GM21786 (cell line): ENCODE data around the gene LSM14A.

Experiments used
- ATAC-seq: cut with Tn5 transposase; IDR thresholded peaks from one replicate; pipeline ENCODE4 v1.9.1; 2021; ENCODE audit not compliant: unreplicated experiment

LSM14A gene

DNA sequence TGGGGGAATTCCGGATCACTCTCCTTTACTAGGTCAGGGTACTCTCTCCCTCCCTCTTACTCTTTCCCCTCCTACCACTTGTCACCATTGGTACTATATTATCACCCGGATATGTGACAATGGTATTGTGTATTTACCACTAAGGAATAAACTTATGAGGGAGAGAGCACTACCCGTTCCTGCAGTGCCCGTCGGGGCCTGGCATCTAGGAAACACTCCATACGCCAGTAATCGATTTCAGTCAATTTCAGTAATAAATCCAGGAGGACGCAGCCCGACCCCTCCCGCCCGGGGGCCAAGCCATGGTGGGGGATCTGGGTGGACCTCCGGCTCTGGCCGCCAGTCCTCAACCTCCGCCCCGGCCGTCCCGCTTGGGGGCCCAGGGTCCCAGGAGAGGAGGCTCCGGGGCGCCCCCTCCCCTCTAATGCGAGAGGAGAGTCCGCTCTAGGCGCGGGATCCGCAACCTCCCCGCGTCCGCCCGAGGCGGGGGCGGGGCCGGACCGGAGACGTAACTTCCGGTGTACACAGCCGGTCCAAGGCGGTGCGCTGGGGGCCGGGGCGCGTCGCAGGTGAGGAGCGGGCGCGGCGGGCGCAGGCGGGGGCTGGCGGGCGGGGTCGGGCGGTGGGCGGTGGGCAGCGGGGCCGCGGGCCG, 81.9 kb downstream of the LSM14A start, which contains the start of gene GARRE1:
GARRE1 (plus strand) TSS at position 509 of the 652 bp plus-strand sequence. CDS start 45,920 bp downstream, outside the sequence.
- peak; percentile 84 for ATAC-seq

DNA sequence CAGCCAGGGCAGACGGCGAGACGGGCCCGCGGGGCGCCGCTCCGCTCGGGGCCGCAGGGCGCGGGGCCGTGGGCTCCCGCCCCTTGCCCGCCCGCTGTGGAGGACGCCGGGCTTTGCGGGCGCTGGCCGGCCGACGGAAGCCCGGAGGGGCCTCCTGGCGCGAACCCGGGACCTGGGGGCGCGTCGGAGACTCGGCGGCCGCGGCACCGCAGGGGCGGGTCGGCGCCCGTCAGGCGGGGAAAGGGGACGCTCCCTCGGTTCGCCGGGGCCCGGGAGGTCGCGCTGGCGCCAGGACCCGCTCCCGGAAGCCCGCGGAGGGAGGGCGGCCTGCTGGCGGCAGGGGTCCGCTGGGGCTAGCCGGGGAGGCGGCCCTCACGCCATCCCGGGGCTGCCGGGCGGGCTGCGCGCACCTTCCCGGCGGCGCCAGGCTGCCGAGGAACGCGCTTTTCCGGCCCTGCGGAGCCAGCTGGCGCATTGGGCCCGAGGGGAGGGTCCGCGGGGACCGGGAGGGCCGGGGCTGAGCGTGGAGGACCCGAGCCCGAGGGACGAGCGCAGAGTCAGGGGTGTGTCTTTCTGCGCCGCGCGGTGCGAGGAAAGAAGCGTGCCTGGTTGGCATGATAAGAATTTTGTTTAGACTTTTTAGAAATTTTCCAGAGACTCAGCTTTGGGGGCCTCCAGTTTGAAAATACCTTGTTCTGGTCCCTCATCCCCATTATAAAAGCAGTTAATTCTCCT, 82.6 kb downstream of the LSM14A start:
- peak; percentile 41 for ATAC-seq

DNA sequence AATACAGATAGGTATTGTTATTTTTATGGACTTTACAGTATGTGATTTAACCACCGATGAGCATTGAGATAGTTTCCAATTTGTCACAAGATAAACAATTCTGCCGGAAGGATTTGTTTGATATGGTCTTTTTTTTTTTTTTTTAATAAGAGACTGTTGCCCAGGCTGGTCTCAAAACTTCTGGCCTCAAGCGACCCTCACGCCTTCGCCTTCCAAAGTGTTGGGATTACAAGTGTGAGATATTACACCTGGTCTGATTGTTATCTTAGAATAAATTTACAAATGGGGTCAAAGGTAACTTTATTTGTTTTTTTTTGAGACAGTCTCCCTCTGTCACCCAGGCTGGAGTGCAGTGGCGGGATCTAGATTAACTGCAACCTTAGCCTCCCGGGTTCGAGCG, 83.2 kb downstream of the LSM14A start:
- ATAC-seq = no peak

DNA sequence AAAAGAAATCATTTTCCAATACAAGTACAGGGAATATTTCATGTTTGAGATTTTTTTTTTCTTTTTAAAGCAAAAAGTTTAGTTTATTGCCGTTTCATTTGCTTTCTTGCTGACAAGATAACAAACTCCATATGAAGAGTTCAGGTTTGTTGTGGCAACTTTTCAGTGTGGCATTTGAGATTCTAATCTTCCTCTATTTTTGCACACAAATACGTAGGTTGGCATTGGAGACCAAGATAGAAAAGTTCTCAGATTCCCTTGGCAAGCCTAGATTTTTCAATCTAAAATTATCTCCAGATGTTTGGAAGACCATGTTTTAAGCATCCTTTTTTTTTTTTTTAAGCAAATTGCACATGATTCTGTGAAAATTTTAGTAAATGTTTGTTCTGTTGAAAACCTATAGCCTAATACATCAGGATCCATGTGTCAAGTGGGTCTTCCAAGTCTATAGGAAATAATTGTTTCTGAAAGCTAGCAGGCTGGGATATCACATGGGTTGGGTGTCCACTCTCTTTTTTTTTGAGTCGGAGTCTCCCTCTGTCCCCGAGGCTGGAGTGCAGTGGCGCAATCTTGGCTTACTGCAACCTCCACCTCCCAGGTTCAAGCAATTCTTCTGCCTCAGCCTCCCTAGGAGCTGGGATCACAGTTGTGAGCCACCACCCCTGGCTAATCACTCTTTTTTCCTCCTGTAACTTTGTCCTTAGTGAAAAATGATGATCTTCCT, 84.7 kb downstream of the LSM14A start:
- ATAC-seq = no peak

DNA sequence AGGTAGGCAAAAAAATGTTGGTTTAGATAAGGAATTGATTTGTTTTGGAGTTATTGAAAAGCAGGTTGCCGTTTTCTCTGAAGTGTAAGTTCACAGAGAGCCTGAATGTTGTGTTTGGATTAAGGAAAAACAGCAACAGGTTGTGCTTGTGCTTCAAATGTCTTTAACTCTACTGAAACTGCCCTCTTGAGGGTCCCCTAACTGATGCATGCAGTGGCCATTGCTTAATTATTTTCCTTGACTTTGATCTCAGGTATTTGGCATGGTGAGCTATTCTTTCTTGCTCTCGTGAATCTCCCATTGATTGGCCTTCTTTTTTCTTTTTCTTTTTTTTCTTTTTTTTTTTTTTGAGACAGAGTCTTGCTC, 85.2 kb downstream of the LSM14A start:
- no peak for ATAC-seq

DNA sequence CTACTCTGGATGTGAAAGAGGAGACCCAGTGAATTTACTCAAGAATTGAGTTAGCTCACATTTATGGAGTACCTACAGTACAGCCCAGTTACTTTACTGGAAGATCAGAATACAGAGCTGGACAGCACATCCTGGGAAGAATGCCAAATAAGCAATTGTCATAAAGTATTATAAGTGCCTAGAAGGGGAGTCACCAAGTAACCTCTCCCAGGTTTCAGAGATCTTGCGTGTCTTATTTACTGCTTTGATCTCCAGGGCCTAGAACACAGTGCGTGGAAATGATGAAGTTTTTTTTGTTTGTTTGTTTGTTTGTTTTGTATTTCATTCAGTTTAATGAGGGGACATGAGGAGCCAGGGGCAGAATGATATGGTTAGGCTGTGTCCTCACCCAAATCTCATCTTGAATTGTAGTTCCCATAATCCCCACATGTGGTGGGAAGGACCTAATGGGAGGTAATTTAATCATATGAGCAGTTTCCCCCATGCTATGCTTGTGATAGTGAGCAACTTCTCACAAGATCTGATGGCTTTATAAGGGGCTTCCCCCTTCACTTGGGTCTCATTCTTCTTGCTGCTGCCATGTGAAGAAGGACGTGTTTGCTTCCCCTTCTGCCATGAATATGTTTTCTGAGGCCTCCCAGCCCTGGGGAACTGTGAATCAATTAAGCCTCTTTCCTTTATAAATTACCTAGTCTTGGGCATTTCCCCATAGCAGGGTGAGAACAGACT, 87.2 kb downstream of the LSM14A start:
- ATAC-seq = no peak

GRCh38 chr19:34260771-34261173, 88.5 kb downstream of the LSM14A start:
- no peak for ATAC-seq

DNA sequence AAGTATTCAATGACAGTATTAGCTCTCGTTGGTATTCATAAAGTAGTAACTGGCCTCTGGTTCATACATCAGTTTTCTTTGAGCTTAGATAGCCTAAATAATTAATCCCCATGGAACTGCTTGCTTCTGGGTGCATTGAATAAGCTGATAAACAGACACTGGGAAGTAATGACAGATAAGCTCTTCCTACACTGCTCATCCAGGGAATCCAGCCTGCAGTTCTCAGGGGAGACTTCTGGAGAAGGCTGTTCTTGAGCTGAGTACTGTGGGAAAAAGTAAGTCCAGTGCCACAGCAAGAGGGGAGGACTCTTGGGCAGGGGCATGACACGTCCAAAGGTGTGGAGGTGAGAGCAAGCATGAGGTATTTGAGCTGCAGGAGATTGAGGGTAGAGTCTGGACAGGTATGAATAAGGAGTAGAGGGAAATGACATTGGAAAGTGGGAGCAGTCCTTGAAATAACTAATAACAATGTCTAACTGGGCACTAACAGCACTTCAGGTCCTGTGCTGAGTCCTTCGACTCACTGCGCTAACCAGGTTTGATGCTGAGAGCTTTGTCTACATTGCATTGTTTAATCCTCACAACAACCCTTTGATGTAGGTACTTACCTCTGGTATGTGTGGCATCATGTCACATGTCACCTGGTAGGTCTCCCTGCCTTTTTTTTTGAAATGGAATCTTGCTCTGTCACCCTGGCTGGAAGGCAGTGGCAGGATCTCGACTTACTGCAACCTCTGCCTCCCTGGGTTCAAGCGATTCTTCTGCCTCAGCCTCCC, 89.2 kb downstream of the LSM14A start:
- no peak for ATAC-seq

- no peak for ATAC-seq
Observed at GRCh38 chr19:34263745-34264237, 91.5 kb downstream of the LSM14A start.

DNA sequence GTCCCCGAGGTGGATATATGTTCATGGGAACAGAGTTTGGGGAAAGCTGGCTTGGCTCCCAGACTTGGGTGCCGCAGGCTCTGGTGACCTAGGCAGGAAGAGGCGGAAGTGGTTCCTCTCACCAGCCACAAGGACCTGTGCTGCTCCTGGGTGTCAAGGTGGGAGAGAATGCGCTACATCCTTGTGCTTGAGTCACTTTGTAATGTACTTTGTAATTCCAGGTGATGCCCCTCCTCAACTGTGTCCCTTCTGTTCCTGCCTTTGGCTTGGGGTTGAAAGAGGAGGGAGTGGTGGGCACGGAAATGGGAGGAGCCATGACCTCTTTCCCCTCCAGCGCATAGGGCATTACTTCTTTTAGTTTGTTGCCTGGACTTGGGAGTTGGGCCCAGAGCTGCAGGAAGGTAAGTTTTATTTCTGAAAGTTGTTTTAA, 92.9 kb downstream of the LSM14A start:
- ATAC-seq = no peak

DNA sequence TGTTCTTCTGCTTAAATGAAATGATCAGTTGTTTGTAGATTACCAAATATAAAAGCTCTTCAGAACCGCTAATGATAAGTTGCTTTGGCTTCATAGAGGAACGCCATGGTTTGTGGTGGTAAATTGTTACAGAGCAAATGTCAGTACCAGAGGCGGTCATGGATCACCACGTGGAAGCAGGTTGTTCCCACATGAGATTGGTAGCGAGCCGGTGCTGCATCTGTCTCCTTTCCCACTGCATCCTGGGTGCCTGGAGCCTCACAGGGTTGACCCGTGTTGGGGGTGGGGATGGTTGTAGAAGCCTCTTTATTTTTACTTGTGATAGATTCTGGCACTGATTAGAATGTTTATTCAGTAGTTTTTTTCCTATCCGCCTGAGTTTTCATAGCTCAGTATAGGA, 96.8 kb downstream of the LSM14A start:
- no peak for ATAC-seq

GRCh38 chr19:34269489-34269888, 97.2 kb downstream of the LSM14A start:
- ATAC-seq = no peak

- peak; percentile 62 for ATAC-seq
Observed at GRCh38 chr19:34269968-34270621, 97.8 kb downstream of the LSM14A start.

DNA sequence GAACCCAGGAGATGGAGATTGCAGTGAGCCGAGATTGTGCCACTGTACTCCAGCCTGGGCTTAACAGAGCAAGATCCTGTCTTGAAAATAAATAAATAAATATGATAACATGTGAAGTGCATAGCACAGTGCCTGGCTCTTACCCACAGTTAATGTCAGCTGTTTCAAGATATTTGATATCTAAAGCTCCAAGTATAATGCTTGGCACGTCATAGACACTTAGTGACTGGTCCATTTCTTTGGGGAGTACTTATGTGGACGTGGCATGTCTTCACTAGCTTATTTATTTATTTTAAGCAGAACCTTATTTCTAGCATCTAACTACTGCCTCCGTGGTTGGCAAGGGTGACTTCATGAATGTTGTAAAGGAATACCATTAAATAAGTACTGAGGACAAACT, 100.8 kb downstream of the LSM14A start:
- no peak for ATAC-seq

DNA sequence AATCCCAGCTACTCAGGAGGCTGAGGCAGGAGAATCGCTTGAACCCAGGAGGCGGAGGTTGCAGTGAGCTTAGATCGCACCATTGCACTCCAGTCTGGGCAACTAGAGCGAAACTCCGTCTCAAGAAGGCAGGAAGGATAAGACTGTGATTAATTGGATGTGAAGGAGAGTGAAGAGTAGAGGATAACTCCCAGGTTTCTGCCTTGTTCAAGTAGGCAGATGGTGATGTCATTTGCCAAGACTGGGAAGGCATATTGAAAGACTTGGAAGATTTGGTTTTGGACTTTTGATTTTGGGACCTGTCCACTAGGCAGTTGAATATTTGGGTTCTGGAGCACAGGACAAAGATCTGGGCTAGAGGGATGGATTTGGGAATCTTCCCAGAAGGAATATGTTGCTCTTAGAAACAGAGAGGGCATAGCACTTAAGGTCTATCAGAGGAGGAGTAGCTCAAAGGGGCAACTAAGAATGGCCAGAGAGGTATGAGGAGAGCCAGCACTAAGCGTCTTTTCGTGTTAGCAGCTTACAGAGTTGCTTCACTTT, 102.1 kb downstream of the LSM14A start:
- no peak for ATAC-seq

DNA sequence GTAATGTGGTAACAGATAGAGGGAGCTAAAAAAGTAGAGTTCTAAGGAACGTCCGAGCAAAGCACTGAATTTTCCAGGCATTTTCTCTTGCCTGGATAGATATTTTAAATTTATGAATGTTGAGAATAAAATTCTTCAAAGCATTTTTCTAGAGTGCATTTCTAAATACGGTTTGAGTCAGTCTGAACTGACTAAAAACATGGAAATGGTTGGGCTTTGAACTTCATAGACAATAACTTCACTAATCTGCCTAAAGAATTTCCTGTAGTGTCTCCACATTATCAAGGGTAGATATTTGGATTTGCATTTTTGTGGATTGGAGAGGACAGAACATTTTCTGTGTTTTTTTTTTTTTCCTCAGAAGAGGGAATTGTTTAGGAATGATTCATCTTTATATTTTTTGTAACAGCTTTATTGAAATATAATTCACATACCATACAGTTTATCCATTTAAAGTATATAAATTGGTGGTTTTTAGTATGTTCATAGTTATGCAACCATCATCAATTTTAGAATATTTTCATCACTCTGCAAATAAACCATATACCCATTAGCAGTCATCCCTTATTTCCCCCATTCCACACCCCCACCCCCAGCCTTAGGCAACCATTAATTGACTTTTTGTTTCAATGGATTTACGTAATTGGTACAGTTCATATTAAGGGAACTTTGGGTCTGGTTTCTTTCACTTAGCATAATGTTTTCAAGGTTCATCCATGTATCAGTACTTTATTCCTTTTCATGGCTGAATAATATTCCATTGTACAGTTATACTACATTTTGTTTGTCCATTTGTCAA, 102.7 kb downstream of the LSM14A start:
- ATAC-seq = no peak

- ATAC-seq = no peak
Observed at GRCh38 chr19:34275705-34276104, 103.4 kb downstream of the LSM14A start.

- no peak for ATAC-seq
Observed at GRCh38 chr19:34276614-34277013, 104.3 kb downstream of the LSM14A start.

- ATAC-seq = no peak
Observed at GRCh38 chr19:34277244-34277643, 104.9 kb downstream of the LSM14A start.
